Fibroblast of skin of back (primary cell): ENCODE results near the gene MCTP2.
A peak's percentile ranks its signal among the peaks of the same experiment; 100 is the strongest.

ENCODE experiments used
- DNase-seq: peaks from one replicate; pipeline ENCODE4 v3.0.0-alpha.2; 2013

Gene MCTP2

DNA sequence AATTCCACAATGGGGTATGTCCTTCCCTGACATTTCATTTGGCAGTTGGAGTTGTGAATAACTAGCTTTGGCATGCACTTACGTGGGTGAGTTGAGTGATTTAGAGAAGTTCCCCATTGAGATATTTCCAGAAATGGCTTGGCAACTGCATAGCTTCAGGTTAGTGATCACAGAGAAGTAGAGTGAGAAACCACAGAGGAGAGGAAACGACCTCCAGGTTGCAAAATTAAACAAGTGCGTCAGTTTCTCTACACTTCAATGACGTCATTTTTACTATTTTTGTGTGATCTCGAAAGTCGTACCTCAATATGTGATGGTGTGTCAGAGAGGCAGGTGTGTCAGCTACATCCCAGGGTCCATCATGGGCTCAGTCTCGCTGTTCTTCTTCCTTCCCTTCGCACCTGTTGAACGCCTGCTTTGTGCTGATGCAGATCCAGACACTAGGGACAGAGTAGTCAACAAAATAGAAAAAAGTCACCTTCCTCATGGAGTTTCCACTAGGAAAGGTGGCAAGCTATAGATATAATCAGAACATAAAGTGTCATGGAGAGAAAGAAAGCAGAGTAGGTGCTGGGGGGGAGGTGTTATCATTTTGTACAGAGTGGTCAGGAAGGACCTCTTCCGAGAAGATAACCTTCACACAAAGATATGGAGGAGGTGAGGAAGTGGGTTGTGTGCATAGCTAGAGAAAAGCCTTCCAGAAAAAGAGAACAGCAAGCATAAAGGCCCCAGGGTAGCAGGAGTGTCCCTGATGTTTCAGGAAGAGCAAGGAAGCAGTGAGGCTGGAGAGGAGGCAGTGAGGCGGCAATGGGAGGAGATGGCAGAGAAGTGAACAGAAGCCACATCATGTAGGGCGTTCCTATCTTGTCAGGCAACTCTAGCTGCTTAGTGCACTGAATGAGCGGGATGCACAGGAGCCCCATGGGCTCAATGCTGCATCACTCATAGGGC, 75.6 kb downstream of the MCTP2 start:
- no peak for DNase-seq

DNA sequence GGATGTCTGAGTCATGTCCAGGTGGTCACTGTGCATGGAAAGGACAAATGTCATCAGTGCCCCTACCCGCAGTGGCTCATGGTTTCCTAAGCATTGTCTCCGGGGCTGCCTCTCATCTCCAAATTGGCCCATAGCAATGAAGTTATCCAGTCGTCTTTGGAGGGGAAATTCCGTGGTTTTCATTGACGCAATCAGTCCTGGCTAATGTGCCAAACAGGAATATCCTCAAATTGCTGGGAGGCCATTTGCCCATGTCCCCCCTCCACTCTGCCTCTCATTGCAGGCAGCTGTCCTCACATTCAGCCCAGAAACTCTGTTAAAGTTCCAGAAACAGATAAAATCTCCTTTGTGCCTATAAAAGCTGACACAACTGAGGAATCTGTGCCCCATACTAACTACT, 81.6 kb downstream of the MCTP2 start:
- DNase-seq, result no peak

DNA sequence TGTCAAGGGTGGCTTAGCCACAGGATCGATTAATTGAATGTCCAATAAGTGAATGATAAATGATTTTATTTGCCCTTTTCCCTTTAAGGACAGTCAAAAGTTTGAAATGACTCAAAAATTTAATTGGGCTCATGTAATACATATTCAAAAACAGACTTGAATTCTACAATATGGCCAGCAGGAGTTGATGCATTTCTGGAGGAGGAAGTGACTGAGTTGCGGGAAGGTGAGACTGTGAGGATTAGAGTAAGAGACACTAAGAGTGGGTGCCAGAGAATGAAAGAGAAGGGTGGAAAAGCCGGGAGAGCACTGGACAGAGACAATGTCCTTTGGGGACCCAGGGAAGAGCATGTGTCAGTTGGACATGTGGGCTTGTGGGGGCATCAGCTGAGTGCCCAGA, 83.3 kb downstream of the MCTP2 start:
- DNase-seq, result no peak

DNA sequence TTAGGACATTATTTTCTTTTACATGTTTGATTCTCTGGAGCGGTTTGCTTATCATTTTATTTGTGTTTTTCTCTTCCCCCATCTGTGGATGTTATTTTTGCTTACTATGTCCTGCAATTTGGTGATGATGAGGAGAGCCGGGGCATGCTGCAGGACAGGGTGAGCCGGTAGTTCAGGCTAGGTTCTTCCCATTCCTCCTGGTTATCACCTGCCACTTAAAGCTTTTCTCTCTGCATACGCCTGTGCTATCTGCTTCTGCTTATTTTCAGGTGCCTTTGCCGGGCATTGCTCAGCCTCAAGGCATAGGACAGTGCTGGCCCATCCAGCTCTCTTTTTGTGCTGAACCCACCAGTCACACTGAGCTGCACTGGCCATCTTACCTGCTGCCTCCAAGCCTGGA, 85.8 kb downstream of the MCTP2 start:
- no peak for DNase-seq

DNA sequence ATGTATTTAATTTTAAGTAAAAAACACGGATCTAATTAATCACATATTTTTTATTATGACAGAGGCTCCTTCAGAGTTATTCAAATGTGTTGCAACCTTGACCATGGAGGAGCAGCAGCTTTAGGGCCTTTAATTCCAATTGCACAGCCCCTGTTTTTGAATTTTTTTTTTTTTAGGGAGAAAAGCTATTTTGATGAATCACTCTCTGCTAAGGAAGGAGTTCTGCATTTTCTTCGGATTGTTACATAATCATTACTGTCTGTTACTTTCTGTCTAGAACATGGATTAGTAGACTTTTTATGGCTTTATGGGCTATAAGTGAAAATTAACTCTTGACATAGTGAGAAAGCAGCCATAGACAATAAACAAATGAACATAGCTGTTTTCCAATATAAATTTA, 90.8 kb downstream of the MCTP2 start:
- no peak for DNase-seq

DNA sequence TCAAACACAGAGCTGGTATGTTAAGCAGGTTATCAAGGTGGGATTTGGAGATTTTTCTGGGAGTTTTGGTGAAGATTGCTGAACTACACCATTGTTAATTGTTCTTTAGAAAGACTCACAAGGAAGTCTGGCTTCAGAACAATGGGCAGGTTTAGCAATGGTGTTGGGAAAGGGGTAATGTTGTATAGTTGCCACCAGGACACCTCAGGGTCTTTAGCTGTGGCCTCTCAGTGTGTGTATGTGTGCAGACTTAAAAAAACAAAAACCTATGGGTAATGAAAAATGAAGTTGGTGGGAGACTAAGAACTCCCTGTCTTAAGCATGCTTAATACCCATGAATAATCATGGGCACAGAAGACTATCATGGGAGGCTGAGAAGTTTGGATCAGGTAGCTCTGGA, 91.7 kb downstream of the MCTP2 start:
- no peak for DNase-seq

- DNase-seq, result peak; percentile 46
Observed at GRCh38 chr15:94324117-94324826, 92.9 kb downstream of the MCTP2 start.

- no peak for DNase-seq
Observed at GRCh38 chr15:94324835-94325767, 93.7 kb downstream of the MCTP2 start.

DNA sequence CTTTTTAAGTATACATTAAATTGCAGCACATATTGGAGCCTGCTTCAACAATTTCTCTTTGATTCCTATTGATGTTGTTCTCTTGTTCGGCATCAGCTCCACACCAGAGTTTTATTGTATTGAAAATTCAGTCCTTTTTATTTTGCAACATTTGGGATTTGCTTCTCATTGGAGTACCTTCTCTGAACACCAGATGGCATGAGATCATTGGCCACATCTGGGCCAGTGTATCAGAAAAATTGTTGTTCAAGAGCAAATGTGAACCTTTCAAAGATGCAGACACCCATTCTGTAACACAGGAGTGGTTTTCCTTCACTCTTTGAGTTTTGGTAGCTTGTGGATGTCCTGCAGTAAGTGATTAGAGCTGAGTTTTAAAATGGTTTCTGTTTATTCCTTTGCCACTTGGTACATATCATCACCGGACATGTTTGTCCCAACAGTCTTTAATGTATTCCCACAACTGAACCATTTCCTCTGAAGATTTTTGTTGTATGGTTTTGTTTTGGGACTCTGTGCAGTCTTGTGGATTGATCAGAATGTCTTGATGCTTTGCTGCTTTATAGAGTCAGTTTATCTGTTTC, 96.1 kb downstream of the MCTP2 start:
- DNase-seq, result peak; percentile 32

DNA sequence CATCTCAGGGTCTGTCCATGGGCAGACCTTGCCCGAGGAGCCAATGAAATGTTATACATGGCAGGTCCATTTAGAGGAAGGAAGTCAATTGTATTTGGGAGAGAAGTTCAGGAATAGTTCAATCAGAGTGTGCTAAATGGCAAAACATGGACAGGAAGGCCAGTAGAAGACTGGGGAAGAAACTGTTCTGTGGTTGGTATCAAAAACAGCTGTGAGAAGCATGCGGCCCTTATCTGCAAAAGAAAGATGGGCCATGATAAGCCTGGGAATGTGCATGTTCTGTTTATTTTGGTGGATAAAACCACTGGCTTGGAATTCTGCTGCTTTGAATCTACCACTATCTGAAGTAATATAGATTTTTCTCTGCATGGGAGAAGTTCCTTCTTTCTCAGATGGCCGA, 100.4 kb downstream of the MCTP2 start:
- no peak for DNase-seq

DNA sequence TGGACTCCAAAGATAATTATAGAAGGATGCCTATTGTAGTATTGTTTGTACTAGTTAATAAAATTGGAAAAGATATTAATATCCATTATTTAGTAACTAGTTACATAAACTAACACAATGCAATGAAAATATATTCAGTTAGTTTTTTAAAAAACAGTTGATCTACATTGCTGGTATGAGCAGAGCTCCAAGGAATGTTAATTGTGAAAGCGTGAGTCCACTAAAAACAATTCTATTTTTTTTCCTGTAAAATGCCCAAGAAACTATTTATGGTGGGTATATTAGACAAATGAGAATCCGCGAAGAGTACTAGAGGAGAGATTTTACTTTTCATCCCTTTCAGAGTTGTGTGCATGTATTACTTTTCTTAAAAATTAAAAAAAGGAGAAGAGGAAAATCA, 104.3 kb downstream of the MCTP2 start:
- no peak for DNase-seq

DNA sequence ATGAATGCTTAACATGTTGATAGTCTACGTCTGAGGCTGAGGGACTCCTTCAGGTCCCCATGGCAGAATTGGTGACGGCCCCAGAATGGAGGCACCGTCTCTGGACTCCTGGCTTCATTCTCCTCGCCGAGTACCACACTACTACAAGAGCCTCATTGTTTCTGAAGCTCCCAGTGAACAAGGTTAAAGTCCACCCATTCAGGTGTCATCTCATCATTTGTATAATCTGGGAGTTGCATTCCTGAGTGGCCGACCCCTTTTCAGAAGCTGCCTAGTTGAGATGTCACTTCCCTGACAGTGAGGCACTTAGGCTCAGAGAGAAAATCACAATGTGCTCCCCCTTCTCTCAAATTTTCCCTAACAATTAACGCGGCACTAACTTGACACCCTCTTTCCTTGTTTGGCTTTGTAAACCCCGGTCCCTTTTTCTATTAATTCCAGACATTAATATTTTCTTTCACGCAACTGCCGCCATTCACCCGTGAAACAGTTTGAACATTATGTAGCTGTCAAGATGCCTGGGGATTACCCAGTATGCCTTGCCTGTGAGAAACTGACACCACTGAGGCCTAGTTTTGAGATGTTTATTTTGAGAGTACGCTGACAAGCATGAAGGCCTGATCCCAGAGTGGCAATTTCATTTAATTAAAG, 105.6 kb downstream of the MCTP2 start:
- DNase-seq, result no peak

- DNase-seq, result no peak
Observed at GRCh38 chr15:94338243-94338846, 107.0 kb downstream of the MCTP2 start.

- DNase-seq, result no peak
Observed at GRCh38 chr15:94346282-94346681, 114.9 kb downstream of the MCTP2 start.

GRCh38 chr15:94348084-94348483, 116.7 kb downstream of the MCTP2 start:
- no peak for DNase-seq

GRCh38 chr15:94351031-94351535, 119.7 kb downstream of the MCTP2 start:
- no peak for DNase-seq

DNA sequence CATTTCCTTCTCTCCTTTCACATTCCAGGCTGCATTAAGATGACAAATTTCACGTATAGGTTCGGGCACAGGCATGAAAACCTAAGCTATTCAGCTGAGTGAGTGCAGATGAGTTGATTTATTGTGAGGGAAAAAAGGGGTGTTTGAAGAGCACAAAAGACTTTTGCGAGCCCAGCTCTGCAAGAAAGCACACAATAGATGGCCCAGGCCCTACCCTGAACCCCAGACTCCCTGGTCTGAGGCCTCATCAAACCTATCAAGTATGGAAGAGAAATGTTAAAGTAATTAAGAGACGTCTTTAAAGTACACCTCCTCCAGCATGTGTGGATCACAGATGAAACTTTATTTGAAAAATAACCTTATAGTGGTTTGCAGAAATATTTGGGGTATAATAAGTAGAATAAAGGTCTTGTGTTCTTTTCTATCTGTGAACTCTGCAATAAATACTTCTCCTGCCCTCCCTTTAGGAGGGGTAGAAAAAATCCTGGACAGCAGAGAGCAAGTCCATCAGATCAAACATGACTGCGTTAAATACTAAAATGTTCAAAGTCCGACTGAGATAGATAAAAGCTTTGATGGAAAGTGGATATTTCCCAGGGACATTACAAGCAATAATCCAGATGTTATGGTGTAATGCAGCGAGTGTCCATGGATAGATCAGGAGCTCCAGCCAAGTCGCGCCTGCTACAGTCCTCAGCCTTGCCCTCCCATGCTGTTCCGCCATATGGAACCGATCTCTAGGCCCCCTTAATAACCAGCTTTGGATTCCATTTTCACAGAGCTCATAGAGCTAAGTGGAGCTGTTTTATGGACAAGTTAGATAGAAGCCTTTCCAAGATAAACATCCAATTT, 121.5 kb downstream of the MCTP2 start:
- no peak for DNase-seq

DNA sequence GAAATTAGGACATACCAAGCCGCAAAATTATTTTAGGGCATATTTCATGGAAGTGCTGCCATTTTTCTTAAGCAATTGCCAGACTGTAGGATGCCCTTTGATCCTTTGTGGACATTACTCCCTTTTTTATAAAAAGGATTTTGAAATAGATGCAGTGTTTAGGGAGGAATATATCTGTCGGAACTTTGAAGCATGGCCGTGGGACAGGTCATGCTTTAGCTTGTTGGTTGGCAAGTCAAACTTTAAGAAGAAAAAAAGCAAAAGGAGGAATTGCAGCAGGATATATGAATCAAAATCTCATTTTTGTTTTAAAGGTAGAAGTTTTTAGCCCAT, 122.1 kb downstream of the MCTP2 start:
- no peak for DNase-seq

DNA sequence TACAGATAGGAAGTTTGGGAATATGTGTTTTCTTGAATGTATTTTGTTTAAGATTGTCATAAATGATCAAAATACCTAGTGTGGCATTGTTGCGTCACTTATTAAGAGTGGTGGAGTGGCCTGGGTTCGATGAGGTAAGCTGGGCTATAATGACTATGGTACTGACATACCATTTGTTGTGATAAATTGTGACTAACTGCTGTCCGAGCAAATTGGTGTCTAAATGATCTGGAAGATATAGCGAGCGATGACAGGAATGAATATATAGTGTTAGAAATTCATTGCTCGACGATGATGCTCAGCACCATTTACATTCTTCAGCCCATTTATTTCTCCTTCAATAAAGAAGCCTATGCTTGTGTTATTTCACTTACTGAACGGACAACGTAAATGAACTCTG, 123.3 kb downstream of the MCTP2 start:
- DNase-seq, result no peak

- DNase-seq, result no peak
Observed at GRCh38 chr15:94359716-94360115, 128.4 kb downstream of the MCTP2 start.
